Measurements from ENCODE around the gene SPACDR.

SPACDR gene

DNA sequence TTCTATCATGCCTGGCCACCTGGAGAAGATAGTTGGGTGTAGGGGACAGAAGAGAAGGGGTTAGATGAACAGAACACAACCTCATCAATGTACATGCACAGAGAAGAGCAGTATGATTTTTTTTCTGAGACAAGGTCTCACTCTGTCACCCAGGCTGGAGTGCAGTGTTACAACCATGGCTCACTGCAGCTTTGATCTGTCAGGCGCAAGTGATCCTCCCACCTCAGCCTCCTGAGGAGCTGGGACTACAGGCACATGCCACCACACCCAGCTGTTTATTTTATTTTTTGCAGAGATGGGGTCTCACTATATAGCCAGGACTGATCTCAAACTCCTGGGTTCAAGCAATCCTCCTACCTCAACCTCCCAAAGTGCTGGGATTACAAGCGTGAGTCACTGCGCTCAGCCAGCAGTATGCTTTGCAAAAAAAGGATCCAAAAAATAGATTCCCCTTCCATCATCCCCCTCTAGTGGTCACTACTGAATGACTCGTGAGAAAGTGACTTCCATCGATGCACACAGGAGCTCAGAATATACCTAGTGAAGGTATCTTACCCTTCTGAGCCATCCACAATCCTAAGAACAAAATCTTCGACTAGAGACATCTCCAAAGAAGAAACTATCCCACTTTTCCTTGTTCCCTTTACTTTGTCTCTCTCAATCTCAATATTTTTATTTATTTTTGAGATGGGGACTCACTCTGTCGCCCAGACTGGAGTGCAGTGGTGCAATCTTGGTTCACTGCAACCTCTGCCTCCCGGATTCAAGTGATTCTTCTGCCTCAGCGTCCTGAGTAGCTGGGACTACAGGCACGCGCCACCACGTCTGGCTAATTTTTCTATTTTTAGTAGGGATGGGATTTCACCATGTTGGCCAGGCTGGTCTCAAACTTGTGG, 56.5 kb downstream of the SPACDR start:
- peak; percentile 53 for DNase-seq

DNA sequence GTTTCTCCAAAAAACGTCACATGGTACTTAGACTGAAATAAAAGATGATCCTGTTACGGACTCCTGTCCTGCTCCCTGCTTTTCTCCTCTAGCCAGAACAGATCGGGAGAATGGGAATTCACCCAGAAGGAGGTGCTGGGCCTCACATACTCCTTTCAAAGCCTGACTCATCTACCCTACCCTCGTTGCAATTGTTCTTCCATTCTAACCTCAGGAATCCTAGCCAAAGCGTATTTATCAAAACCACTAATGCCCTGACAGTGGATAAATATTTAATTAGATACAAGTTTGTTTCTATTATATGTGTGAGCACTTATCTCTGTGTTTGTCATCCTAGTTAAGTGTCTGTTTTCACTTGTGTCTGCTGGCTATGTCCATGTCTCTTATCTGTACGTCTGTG, 57.3 kb downstream of the SPACDR start:
- DNase-seq = peak; percentile 68
